HL-60 (cell line): ENCODE data around the gene MOXD1.

Experiments
- DNase-seq, 2 experiments: peaks; one replicate each; pipeline ENCODE4 v3.0.0-alpha.2; 2010 to 2020; ENCODE audit warnings: low read depth in 1 of 2, low spot score in 1 of 2
- H3K27ac ChIP-seq: fragments of 250-450 bp; sonication (Bioruptor Pico); replicated peaks from 2 replicates; pipeline ENCODE4 v1.5.1; 2020; ENCODE audit warnings: mild to moderate bottlenecking, moderate library complexity
- H3K27me3 ChIP-seq: fragments of 250-450 bp; sonication (Bioruptor Pico); 2 replicates; pipeline ENCODE4 v1.5.1; 2021; ENCODE audit warnings: mild to moderate bottlenecking, moderate library complexity; ENCODE audit not compliant: insufficient read depth, poor library complexity, severe bottlenecking
- H3K4me3 ChIP-seq: replicated peaks from 2 replicates; pipeline ENCODE4 v1.5.1; 2011; ENCODE audit warnings: mild to moderate bottlenecking, control low read depth, low read length; ENCODE audit not compliant: insufficient read depth
- CTCF ChIP-seq: IDR thresholded peaks from one replicate; pipeline ENCODE4 v1.5.1; 2011; ENCODE audit warnings: low read length, control low read depth, inconsistent platforms; ENCODE audit not compliant: insufficient read depth
- GABPA ChIP-seq: IDR thresholded peaks from 2 replicates; pipeline ENCODE4 v1.6.1; 2012; ENCODE audit warnings: low read depth
- POLR2AphosphoS5 ChIP-seq: IDR thresholded peaks from 2 replicates; pipeline ENCODE4 v1.6.1; 2012; ENCODE audit warnings: low read depth
- REST ChIP-seq: IDR thresholded peaks from 2 replicates; pipeline ENCODE4 v1.6.1; 2012; ENCODE audit warnings: low read depth; ENCODE audit not compliant: insufficient replicate concordance
- SPI1 ChIP-seq: IDR thresholded peaks from 2 replicates; pipeline ENCODE4 v1.6.1; 2012; ENCODE audit warnings: low read depth, mild to moderate bottlenecking, borderline replicate concordance

MOXD1 gene

DNA sequence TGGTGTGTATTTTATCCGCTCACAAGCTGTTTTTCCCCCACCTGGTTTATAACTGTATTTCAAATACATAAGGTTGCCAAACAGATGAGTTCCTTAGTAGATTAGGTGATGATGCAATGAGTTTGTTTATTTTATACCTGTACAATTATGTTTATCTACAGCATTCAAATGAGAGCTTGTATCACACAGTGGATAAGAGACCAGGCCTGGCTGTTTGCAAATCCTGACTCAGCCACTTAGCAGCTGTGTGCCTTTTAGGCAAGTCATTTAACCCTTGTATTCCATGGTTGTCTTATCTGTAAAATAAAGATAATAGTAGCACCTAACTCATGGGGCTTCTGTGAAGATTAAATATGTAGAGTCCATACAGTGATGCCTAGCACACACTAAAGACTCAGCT, 143.7 kb downstream of the MOXD1 start:
- Histone ChIP-seq H3K27me3 (no peaks in the 10 kb centered on the region), H3K27ac (no peak overlapping the region), H3K4me3 (no peak overlapping the region)
- DNase-seq: no peak
- TF ChIP-seq REST (no peak), SPI1 (no peak), POLR2AphosphoS5 (no peak), CTCF (no peak), GABPA (no peak)

DNA sequence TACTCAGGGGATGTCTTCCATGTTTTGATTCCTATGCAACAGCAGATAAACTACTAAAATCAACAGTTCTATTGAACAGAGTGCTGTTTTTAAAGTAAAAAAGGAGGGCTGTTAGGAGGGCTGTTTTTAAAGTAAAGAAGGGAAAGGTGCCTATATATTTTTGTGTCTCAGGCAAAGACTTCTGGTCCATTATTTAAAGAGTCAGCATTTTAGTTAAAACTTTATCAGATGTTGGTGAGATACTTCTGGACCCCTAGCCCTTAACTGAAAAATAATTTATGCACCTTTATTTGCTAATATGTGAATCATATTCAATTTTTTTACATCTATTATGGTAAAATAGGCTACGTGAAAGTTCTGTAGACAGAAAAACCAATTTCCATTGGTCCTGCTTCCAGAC, 144.8 kb downstream of the MOXD1 start:
- H3K27me3 ChIP-seq: no peaks in the 10 kb centered on the region
- no peak for DNase-seq
- TF ChIP-seq POLR2AphosphoS5: no peak
- no peak overlapping the region for H3K27ac ChIP-seq
- no peak overlapping the region for H3K4me3 ChIP-seq

GRCh38 chr6:132253906-132254305, 147.4 kb downstream of the MOXD1 start:
- Histone ChIP-seq H3K27me3 (peaks cover 3% of the 10 kb centered on the region), H3K27ac (no peak overlapping the region), H3K4me3 (no peak overlapping the region)
- TF ChIP-seq REST (no peak), CTCF (no peak), GABPA (no peak), SPI1 (no peak), POLR2AphosphoS5 (no peak)
- no peak for DNase-seq

DNA sequence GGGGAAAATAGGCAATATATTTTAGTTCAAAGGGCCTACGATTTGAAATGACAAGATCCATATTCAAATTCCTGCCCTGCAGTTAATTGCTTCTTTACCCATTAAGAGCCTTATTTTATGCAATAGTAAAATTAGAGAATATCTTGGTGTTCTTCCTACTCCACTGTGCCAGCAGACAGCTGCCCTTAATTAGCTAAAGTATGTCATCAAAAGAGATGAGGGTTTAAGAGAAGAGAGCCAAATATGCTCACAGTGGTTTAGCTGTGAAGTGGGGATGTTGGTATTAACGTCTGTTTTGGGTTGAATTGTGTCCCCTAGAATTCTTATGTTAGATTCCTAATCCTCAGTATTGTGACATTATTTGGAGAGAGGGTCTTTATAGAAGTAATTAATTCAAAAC, 148.1 kb downstream of the MOXD1 start:
- no peak for DNase-seq
- TF ChIP-seq REST: no peak
- no peak for TF ChIP-seq POLR2AphosphoS5
- no peak for TF ChIP-seq CTCF
- TF ChIP-seq SPI1: no peak
- no peak for TF ChIP-seq GABPA
- Histone ChIP-seq H3K4me3 (no peak overlapping the region), H3K27me3 (peaks cover 3% of the 10 kb centered on the region), H3K27ac (no peak overlapping the region)
